Neural cell (in vitro differentiated cells): ENCODE results near the gene IGBP1. TPM values are rescaled to one million over a fixed set of nuclear protein-coding genes. Genes with fewer than 3 reads are reported as not detected.

ENCODE experiments used
- H2AFZ ChIP-seq: fragments of 200-600, 300-800 bp; sonication (generic), shearing (Covaris generic); 2 replicates; pipeline ENCODE4 v1.6.0; 2014; ENCODE audit warnings: low read depth, mild to moderate bottlenecking, antibody characterized with exemption, low read length, moderate library complexity
- H3F3A ChIP-seq: fragments of 200-600 bp; shearing (Covaris generic); 2 replicates; pipeline ENCODE4 v1.6.1; 2016; ENCODE audit warnings: mild to moderate bottlenecking, moderate library complexity, mixed read lengths, antibody characterized with exemption, low read length; ENCODE audit not compliant: insufficient read depth, poor library complexity, severe bottlenecking
- H3K27ac ChIP-seq: fragments of 200-600, 300-800 bp; sonication (generic), shearing (Covaris generic); 2 replicates; pipeline ENCODE4 v1.5.1; 2014; ENCODE audit warnings: mild to moderate bottlenecking, low read length, moderate library complexity
- H3K27me3 ChIP-seq: fragments of 300-800, 200-600 bp; sonication (generic), shearing (Covaris generic); 2 replicates; pipeline ENCODE4 v1.6.0; 2014; ENCODE audit warnings: mild to moderate bottlenecking, low read depth, low read length, moderate library complexity; ENCODE audit not compliant: insufficient read depth
- H3K36me3 ChIP-seq: fragments of 300-800, 200-600 bp; sonication (generic), shearing (Covaris generic); 2 replicates; pipeline ENCODE4 v1.5.1; 2014; ENCODE audit warnings: mild to moderate bottlenecking, antibody characterized with exemption, low read length, moderate library complexity; ENCODE audit not compliant: insufficient read depth
- H3K4me2 ChIP-seq: fragments of 300-800, 200-600 bp; sonication (generic), shearing (Covaris generic); 2 replicates; pipeline ENCODE4 v1.6.0; 2014; ENCODE audit warnings: mild to moderate bottlenecking, low read length
- H3K4me3 ChIP-seq: fragments of 300-800, 200-600 bp; sonication (generic), shearing (Covaris generic); 2 replicates; pipeline ENCODE4 v1.5.1; 2014; ENCODE audit warnings: mild to moderate bottlenecking, low read length, moderate library complexity
- H3K79me2 ChIP-seq: fragments of 200-600 bp; shearing (Covaris generic); replicated peaks from 2 replicates; pipeline ENCODE4 v1.6.0; 2014; ENCODE audit warnings: mild to moderate bottlenecking, low read length, moderate library complexity; ENCODE audit not compliant: insufficient read depth
- H3K9ac ChIP-seq: fragments of 300-800, 200-600 bp; sonication (generic), shearing (Covaris generic); 2 replicates; pipeline ENCODE4 v1.6.1; 2016; ENCODE audit warnings: mild to moderate bottlenecking, low read length, mixed read lengths
- H3K9me2 ChIP-seq: fragments of 200-600 bp; shearing (Covaris generic); 2 replicates; pipeline ENCODE4 v1.6.1; 2016; ENCODE audit warnings: mild to moderate bottlenecking, low read length, mixed read lengths; ENCODE audit not compliant: insufficient read depth
- H3K9me3 ChIP-seq: fragments of 200-600, 300-800 bp; sonication (generic), shearing (Covaris generic); 2 replicates; pipeline ENCODE4 v1.6.1; 2016; ENCODE audit warnings: mild to moderate bottlenecking, mixed run types, low read length, moderate library complexity, mixed read lengths
- H4K20me1 ChIP-seq: fragments of 200-600 bp; shearing (Covaris generic); 2 replicates; pipeline ENCODE4 v1.6.1; 2016; ENCODE audit warnings: mild to moderate bottlenecking, mixed run types; ENCODE audit not compliant: insufficient read depth
- CTCF ChIP-seq: fragments of 450-650 bp; IDR thresholded peaks from 2 replicates; pipeline ENCODE4 v1.5.1; 2014; ENCODE audit warnings: antibody characterized with exemption, mild to moderate bottlenecking, moderate library complexity; ENCODE audit not compliant: poor library complexity, severe bottlenecking
- EP300 ChIP-seq: fragments of 450-650 bp; conservative IDR thresholded peaks from 2 replicates; pipeline ENCODE4 v1.6.1; 2014; ENCODE audit warnings: antibody characterized with exemption, mild to moderate bottlenecking, moderate library complexity; ENCODE audit not compliant: poor library complexity, severe bottlenecking
- EZH2 ChIP-seq: fragments of 200-600, 300-800 bp; shearing (Covaris generic), sonication (generic); IDR thresholded peaks from 2 replicates; pipeline ENCODE4 v1.6.1; 2014; ENCODE audit warnings: antibody characterized with exemption, low read length, borderline replicate concordance, mild to moderate bottlenecking; ENCODE audit not compliant: insufficient read depth, poor library complexity, severe bottlenecking
- MXI1 ChIP-seq: fragments of 450-650 bp; conservative IDR thresholded peaks from 2 replicates; pipeline ENCODE4 v1.6.1; 2014; ENCODE audit warnings: antibody characterized with exemption, mild to moderate bottlenecking; ENCODE audit not compliant: poor library complexity, severe bottlenecking
- POLR2AphosphoS5 ChIP-seq: IDR thresholded peaks from 2 replicates; pipeline ENCODE4 v1.6.1; 2012
- RAD21 ChIP-seq: fragments of 450-650 bp; conservative IDR thresholded peaks from 2 replicates; pipeline ENCODE4 v1.6.1; 2014; ENCODE audit warnings: antibody characterized with exemption, mild to moderate bottlenecking, moderate library complexity
- REST ChIP-seq: IDR thresholded peaks from 2 replicates; pipeline ENCODE4 v1.6.1; 2012; ENCODE audit warnings: borderline replicate concordance
- SMC3 ChIP-seq: fragments of 450-650 bp; conservative IDR thresholded peaks from 2 replicates; pipeline ENCODE4 v1.6.1; 2014; ENCODE audit warnings: antibody characterized with exemption, mild to moderate bottlenecking, moderate library complexity; ENCODE audit not compliant: poor library complexity
- TAF1 ChIP-seq: IDR thresholded peaks from 2 replicates; pipeline ENCODE4 v1.6.1; 2012; ENCODE audit warnings: low read depth
- polyA plus RNA-seq: library from polyadenylated mRNA; depleted of rRNA; stranded (reverse); fragments of >200 nt; gene quantifications from 2 replicates; pipeline ENCODE4 v1.2.3, GENCODE V29; 2014

IGBP1 gene
- polyA plus RNA-seq, 1 donor from 2014 or later: 94.1 TPM

- H3K9ac ChIP-seq: no peak overlapping the region
- no peaks in the 10 kb centered on the region for H3K9me2 ChIP-seq
- H3K79me2 ChIP-seq: no peaks in the 10 kb centered on the region
- H3F3A ChIP-seq: no peaks in the 10 kb centered on the region
- H4K20me1 ChIP-seq: no peaks in the 10 kb centered on the region
- no peaks in the 10 kb centered on the region for H3K36me3 ChIP-seq
- TF ChIP-seq POLR2AphosphoS5 (no peak), SMC3 (no peak), EP300 (no peak), EZH2 (no peak), MXI1 (no peak)
- H3K4me2 ChIP-seq: no peak overlapping the region
- no peaks in the 10 kb centered on the region for H3K27me3 ChIP-seq
- no peak overlapping the region for H3K27ac ChIP-seq
- H3K4me3 ChIP-seq: no peak overlapping the region
- no peaks in the 10 kb centered on the region for H3K9me3 ChIP-seq
- no peak overlapping the region for H2AFZ ChIP-seq
Observed at GRCh38 chrX:70174754-70175153, 41.5 kb downstream of the IGBP1 start.

GRCh38 chrX:70175338-70175737 lies 42.1 kb downstream of the IGBP1 start:
- H3K9ac ChIP-seq: no peak overlapping the region
- H3F3A ChIP-seq: no peaks in the 10 kb centered on the region
- no peak for TF ChIP-seq EP300
- no peak for TF ChIP-seq CTCF
- TF ChIP-seq POLR2AphosphoS5: no peak
- no peak for TF ChIP-seq RAD21
- no peak for TF ChIP-seq EZH2
- no peak for TF ChIP-seq TAF1
- no peak for TF ChIP-seq REST
- no peak for TF ChIP-seq SMC3
- TF ChIP-seq MXI1: no peak
- H3K9me2 ChIP-seq: no peaks in the 10 kb centered on the region
- H2AFZ ChIP-seq: no peak overlapping the region
- no peak overlapping the region for H3K4me3 ChIP-seq
- no peak overlapping the region for H3K4me2 ChIP-seq
- H3K79me2 ChIP-seq: no peaks in the 10 kb centered on the region
- H3K27me3 ChIP-seq: no peaks in the 10 kb centered on the region
- no peaks in the 10 kb centered on the region for H4K20me1 ChIP-seq
- H3K27ac ChIP-seq: no peak overlapping the region
- no peaks in the 10 kb centered on the region for H3K9me3 ChIP-seq
- H3K36me3 ChIP-seq: no peaks in the 10 kb centered on the region
